GM12878 (cell line): ENCODE measurements around the gene P2RY10. TPM values are rescaled to one million over a fixed set of nuclear protein-coding genes. Genes with fewer than 3 reads are reported as not detected.
A peak's percentile ranks its signal among the peaks of the same experiment; 100 is the strongest.

Experiments
- CUX1 ChIP-seq: IDR thresholded peaks from 2 replicates; pipeline ENCODE4 v1.6.1; 2012; ENCODE audit warnings: improper control_type of control experiment, low read depth, low read length; ENCODE audit not compliant: insufficient replicate concordance
- ESRRA ChIP-seq: IDR thresholded peaks from 2 replicates; pipeline ENCODE4 v1.6.1; 2012; ENCODE audit warnings: mild to moderate bottlenecking, low read length, improper control_type of control experiment
- IKZF2 ChIP-seq, 2 experiments: fragments of 450-650 bp; IDR thresholded peaks; 2 replicates each; pipeline ENCODE4 v1.6.1; 2017; ENCODE audit warnings: mild to moderate bottlenecking in 2 of 2, moderate library complexity in 2 of 2
- KAT2A ChIP-seq: conservative IDR thresholded peaks from 2 replicates; pipeline ENCODE4 v1.6.1; 2011; ENCODE audit warnings: low read depth, low read length; ENCODE audit not compliant: control insufficient read depth
- MAX ChIP-seq: IDR thresholded peaks from 2 replicates; pipeline ENCODE4 v1.6.1; 2012; ENCODE audit warnings: low read depth, low read length, improper control_type of control experiment
- MEF2B ChIP-seq: fragments of 450-650 bp; IDR thresholded peaks from 2 replicates; pipeline ENCODE4 v1.6.1; 2018; ENCODE audit warnings: mild to moderate bottlenecking, moderate library complexity; ENCODE audit not compliant: partially characterized antibody, poor library complexity, severe bottlenecking
- MTA2 ChIP-seq: fragments of 450-650 bp; IDR thresholded peaks from 2 replicates; pipeline ENCODE4 v1.6.1; 2016; ENCODE audit warnings: low read depth, mild to moderate bottlenecking, moderate library complexity
- NKRF ChIP-seq: fragments of 450-650 bp; conservative IDR thresholded peaks from 2 replicates; pipeline ENCODE4 v1.6.1; 2017; ENCODE audit warnings: mild to moderate bottlenecking, moderate library complexity
- POLR2A ChIP-seq: IDR thresholded peaks from 2 replicates; pipeline ENCODE4 v1.6.1; 2011; ENCODE audit warnings: low read depth, mild to moderate bottlenecking, low read length
- SUZ12 ChIP-seq: fragments of 200-600 bp; sonication (generic); IDR thresholded peaks from one replicate; pipeline ENCODE4 v1.6.1; 2018; ENCODE audit warnings: antibody characterized with exemption, mild to moderate bottlenecking; ENCODE audit not compliant: unreplicated experiment
- polyA plus RNA-seq, 11 experiments: library from polyadenylated mRNA; depleted of rRNA in 4 of 11; unstranded in 6 of 11; stranded (reverse) in 5 of 11; fragments of >200 nt; fragmentation: Nextera tagmentation in 4 of 11; fragmentation: Illumina TruSeq in 1 of 11; extraction: Ambion mirVana in 4 of 11; extraction: Trizol in 1 of 11; gene quantifications; 1 replicate in 1 of 11; 2 replicates in 10 of 11; pipeline versions ENCODE4 v1.2.1 to v1.2.3, GENCODE V29; 2011 to 2016; ENCODE audit warnings: inconsistent platforms in 2 of 11, missing spikeins in 2 of 11, low read depth in 1 of 11
- total RNA-seq, 4 experiments: library from RNA; depleted of rRNA in 3 of 4; stranded (reverse); fragments of >200 nt in 3 of 4; fragmentation: Illumina TruSeq in 1 of 4; extraction: Trizol in 1 of 4; gene quantifications; 2 replicates each; pipeline versions ENCODE4 v1.2.1 to v1.2.3, GENCODE V29; 2013 to 2021
- TF ChIP-seq, protein P1 (sequence below): IDR thresholded peaks from 2 replicates; pipeline ENCODE4 v1.6.1; 2012; ENCODE audit warnings: low read depth, low read length, improper control_type of control experiment
- TF ChIP-seq, protein P2 (sequence below): fragments of 450-650 bp; IDR thresholded peaks from 2 replicates; pipeline ENCODE4 v1.6.1; 2016; ENCODE audit warnings: mild to moderate bottlenecking
- TF ChIP-seq, protein P3 (sequence below): fragments of 450-650 bp; formaldehyde crosslinking; IDR thresholded peaks from 2 replicates; pipeline ENCODE4 v1.4.0; 2022; ENCODE audit warnings: mild to moderate bottlenecking, moderate library complexity

P2RY10 gene
- total and polyA plus RNA-seq, 10 of the 15 experiments (the other 5 are each of a cell fraction or from before 2014, with no cell fraction given) = 43.8 to 288 (median 72.1) TPM

- no peak for TF ChIP-seq CUX1
- no peak for TF ChIP-seq MAX
- TF ChIP-seq, protein P1, sequence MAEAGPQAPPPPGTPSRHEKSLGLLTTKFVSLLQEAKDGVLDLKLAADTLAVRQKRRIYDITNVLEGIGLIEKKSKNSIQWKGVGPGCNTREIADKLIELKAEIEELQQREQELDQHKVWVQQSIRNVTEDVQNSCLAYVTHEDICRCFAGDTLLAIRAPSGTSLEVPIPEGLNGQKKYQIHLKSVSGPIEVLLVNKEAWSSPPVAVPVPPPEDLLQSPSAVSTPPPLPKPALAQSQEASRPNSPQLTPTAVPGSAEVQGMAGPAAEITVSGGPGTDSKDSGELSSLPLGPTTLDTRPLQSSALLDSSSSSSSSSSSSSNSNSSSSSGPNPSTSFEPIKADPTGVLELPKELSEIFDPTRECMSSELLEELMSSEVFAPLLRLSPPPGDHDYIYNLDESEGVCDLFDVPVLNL = no peak
- peak; percentile 84 for TF ChIP-seq MTA2
- TF ChIP-seq KAT2A = no peak
- TF ChIP-seq, protein P2, sequence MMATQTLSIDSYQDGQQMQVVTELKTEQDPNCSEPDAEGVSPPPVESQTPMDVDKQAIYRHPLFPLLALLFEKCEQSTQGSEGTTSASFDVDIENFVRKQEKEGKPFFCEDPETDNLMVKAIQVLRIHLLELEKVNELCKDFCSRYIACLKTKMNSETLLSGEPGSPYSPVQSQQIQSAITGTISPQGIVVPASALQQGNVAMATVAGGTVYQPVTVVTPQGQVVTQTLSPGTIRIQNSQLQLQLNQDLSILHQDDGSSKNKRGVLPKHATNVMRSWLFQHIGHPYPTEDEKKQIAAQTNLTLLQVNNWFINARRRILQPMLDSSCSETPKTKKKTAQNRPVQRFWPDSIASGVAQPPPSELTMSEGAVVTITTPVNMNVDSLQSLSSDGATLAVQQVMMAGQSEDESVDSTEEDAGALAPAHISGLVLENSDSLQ = peak; percentile 82
- no peak for TF ChIP-seq ESRRA
- peak; percentile 67 to 73; a peak in 2 of 4 replicates for TF ChIP-seq IKZF2 (IDR thresholded peaks at IDR 0.05)
- peak; percentile 50 for TF ChIP-seq MEF2B
- TF ChIP-seq, protein P3, sequence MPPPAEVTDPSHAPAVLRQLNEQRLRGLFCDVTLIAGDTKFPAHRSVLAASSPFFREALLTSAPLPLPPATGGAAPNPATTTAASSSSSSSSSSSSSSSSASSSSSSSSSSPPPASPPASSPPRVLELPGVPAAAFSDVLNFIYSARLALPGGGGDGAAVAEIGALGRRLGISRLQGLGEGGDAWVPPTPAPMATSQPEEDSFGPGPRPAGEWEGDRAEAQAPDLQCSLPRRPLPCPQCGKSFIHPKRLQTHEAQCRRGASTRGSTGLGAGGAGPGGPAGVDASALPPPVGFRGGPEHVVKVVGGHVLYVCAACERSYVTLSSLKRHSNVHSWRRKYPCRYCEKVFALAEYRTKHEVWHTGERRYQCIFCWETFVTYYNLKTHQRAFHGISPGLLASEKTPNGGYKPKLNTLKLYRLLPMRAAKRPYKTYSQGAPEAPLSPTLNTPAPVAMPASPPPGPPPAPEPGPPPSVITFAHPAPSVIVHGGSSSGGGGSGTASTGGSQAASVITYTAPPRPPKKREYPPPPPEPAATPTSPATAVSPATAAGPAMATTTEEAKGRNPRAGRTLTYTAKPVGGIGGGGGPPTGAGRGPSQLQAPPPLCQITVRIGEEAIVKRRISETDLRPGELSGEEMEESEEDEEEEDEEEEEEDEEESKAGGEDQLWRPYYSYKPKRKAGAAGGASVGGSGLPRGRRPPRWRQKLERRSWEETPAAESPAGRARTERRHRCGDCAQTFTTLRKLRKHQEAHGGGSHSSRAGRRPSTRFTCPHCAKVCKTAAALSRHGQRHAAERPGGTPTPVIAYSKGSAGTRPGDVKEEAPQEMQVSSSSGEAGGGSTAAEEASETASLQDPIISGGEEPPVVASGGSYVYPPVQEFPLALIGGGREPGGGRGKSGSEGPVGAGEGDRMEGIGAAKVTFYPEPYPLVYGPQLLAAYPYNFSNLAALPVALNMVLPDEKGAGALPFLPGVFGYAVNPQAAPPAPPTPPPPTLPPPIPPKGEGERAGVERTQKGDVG (CRISPR knock-in tag) = no peak
- TF ChIP-seq POLR2A = peak; percentile 67
- peak; percentile 59 for TF ChIP-seq NKRF
- TF ChIP-seq SUZ12 = no peak
These were observed at the start of gene P2RY10 (continued) for GRCh38 chrX:78945186-78945912.
